Stimulated activated CD8-positive, alpha-beta memory T cell treated with anti-CD3 and anti-CD28 coated beads, Interleukin-4, amount 100 ng/mL, for 48 hours (primary cell): ENCODE data around the gene RXFP4.
"Not testable (repeated sequence)": the region's sequence is repeated elsewhere in the genome, so short reads cannot be mapped to it uniquely, and the experiment has no call there.

ENCODE experiments used
- DNase-seq: peaks from one replicate; pipeline ENCODE4 v3.0.0-alpha.2; 2020

Gene RXFP4, protein sequence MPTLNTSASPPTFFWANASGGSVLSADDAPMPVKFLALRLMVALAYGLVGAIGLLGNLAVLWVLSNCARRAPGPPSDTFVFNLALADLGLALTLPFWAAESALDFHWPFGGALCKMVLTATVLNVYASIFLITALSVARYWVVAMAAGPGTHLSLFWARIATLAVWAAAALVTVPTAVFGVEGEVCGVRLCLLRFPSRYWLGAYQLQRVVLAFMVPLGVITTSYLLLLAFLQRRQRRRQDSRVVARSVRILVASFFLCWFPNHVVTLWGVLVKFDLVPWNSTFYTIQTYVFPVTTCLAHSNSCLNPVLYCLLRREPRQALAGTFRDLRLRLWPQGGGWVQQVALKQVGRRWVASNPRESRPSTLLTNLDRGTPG

DNA sequence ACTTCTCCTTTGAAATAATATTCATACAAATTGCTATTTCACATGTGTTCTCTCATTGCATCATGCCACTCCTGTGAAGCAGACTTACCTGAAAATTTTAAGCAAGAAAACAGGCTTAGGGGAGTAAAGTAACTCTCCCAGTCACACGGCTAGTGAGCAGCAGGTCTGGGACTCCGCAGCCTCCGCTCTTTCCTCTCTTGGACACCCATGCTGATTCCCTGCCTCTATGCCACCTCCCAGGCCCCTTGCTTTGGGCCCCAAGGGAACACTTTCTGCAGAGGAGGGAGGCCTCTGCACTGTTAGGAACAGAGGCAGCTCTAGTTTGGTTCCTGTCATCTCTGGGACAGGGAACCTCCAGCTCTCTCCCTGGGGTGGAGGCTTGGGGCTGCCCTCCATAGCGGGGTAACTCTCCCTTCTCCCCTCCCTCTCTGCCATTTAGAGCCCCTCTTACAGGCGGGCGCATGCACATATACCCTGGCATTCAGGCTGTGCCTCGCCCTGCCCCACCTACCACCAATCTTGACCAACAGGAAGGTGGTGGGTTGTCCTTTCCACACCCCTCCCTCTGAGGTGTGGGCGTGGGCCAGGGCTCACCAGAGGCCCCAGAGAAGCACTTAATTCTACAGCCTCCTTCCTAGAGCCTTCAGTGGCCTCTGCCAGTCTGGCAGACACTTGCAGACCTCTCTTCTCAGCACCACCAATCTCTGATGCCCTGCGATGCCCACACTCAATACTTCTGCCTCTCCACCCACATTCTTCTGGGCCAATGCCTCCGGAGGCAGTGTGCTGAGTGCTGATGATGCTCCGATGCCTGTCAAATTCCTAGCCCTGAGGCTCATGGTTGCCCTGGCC, at the start of gene RXFP4:
TSS of gene RXFP4 (plus strand) at position 646 of the 852 bp plus-strand sequence. CDS start at position 718, 72 bp downstream.
- DNase-seq, result peak; percentile 40

GRCh38 chr1:155892796-155893195, 48.6 kb upstream of the RXFP4 start:
- no peak for DNase-seq

- no peak for DNase-seq
Observed at GRCh38 chr1:155893389-155894142, 47.9 kb upstream of the RXFP4 start.

GRCh38 chr1:155895617-155896016, 45.8 kb upstream of the RXFP4 start:
- not testable (repeated sequence) for DNase-seq

- DNase-seq, result not testable (repeated sequence)
Observed at GRCh38 chr1:155896476-155896875, 45.0 kb upstream of the RXFP4 start.

GRCh38 chr1:155897746-155898145, 43.7 kb upstream of the RXFP4 start:
- no peak for DNase-seq

DNA sequence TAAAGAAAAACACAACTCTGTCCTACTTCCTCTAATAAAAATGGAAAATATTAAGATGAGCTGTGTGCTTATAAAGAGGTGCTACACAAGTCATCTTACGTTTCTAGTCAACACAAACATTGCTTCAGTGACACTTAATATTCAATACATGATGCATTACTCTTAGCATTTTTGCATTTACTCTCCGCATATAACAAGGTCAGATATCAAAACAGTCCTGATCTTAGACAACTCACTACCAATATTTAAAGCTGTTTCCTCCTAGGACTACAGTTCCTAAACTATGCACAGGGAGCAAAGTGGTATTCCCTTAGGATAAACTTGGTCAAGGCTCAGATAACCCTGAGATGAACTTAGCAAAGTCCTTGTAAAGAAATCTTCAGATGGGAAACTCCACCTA, 42.5 kb upstream of the RXFP4 start:
- no peak for DNase-seq

DNA sequence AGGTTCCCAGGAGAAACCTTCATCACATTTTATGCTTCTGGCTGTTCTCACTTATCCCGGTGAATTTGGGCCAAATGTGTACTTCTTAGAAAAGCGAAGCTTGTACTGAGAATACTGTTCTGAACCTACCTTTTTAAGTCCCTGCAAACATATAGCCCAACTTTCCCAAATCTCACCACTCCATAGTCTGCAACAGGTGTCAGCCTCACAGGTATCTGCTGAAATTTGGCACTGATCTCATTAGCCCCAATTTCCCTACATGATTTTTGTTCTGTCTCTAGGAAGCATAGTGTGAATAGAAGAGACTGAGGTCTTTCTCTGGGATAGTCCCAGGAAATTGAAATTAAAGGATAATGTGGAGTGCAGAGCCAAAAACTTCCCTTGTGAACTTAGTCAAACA, 41.8 kb upstream of the RXFP4 start:
- DNase-seq, result no peak

DNA sequence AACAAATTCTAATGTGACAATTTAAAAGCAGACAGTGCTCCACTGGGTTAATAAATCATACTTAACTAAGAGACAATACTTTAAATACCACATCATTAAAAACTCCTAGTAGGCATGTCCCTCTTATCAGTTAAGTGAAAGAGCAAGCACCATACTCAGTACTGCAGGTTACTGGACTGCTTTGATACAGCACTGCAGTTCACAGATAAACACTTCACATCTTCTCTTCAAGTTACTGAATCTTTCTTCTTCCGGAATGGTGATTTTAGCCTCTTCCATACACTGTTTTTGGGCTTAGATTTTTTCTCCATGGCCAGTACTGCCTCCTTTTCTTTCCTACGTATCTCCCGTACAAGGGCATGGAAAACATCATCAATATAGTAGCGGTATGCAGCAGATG, 41.3 kb upstream of the RXFP4 start:
- DNase-seq, result no peak

GRCh38 chr1:155904261-155904660, 37.2 kb upstream of the RXFP4 start:
- DNase-seq, result no peak

DNA sequence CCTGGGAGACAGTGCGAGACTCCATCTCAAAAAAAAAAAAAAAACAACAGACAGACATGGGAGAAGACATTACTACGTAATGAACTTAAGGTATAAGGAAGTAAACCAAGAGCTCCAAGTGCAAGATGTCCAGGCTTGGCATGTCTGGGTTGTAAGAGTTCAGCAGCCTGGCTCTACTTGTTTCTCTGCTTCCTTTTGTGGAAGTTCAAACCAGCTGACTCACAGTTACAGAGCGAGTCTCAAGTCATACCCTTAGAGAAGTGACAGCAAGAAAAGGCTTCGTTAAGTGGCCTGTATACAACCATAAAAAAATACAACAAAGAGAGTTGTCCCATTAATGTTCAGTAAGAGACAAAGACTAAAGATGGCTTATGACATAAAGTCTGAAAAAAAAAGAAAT, 31.5 kb upstream of the RXFP4 start:
- DNase-seq, result no peak

GRCh38 chr1:155910621-155911121, 30.8 kb upstream of the RXFP4 start:
- peak; percentile 37 for DNase-seq

GRCh38 chr1:155911156-155912055, 30.0 kb upstream of the RXFP4 start, which contains the start of gene RIT1:
TSS of gene RIT1 (minus strand) at chr1:155911349. CDS start at chr1:155910761, 588 bp downstream.
- DNase-seq, result peak; percentile 92

- DNase-seq, result no peak
Observed at GRCh38 chr1:155912056-155912536, 29.3 kb upstream of the RXFP4 start.

GRCh38 chr1:155913969-155914757, 27.3 kb upstream of the RXFP4 start:
- no peak for DNase-seq

GRCh38 chr1:155918660-155919059, 22.8 kb upstream of the RXFP4 start:
- no peak for DNase-seq

DNA sequence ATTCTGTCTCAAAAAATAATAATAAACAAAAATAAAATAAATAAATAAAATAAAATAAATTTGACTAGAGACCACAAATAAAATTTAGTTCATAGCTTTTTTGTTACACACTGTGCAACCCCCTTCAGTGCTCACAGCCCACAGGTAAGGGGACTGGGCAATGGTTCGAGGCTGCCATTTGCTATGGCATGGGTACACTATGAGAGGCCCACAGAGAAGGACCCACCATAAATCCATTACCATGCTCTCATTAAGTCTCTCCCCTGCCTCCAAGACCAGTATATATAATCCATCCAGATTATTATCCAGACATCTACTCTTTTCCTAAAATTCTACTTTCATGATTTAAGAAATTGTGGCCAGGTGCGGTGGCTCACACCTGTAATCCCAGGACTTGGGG, 21.6 kb upstream of the RXFP4 start:
- no peak for DNase-seq

- no peak for DNase-seq
Observed at GRCh38 chr1:155920717-155921116, 20.7 kb upstream of the RXFP4 start.

GRCh38 chr1:155925506-155925905, 15.9 kb upstream of the RXFP4 start:
- DNase-seq, result no peak

DNA sequence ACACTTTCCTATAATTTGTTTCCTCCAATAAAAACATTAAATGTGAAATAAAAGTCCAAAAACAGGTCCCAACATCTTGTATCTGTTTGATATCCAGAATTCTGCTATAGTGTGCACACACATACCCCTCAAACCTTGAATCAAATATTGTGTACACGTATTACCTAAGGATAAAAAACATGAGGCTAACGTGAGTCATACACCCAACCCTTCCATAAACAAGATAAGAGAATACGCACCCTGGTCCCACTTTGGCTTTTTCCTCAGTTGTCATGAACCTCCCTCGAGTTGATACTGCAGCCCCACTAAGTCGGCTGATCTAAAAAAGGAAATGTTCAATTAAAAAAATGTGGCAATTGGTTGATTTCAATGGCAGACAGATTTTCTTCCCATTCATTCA, 12.4 kb upstream of the RXFP4 start:
- DNase-seq, result no peak

- not testable (repeated sequence) for DNase-seq
Observed at GRCh38 chr1:155930725-155931124, 10.7 kb upstream of the RXFP4 start.
